ENCODE results near the gene BSX. TPM values are rescaled to one million over a fixed set of nuclear protein-coding genes. Genes with fewer than 3 reads are reported as not detected.

The BSX gene
- not detected in 2 replicates for total RNA-seq

GRCh38 chr11:122981388-122982264 is at the start of gene BSX:
Gene BSX, minus strand, starts transcription at chr11:122981834. Its CDS starts 163 bp downstream, at chr11:122981671.

Other genes starting within 250 kb of the BSX start
- 0.61 TPM in 1 of 2 replicates, not detected in the other for gene CRTAM, start 143.3 kb downstream of the BSX start, total RNA-seq
- 10.3 and 10.5 TPM in 2 replicates for gene JHY, start 99.1 kb downstream of the BSX start, total RNA-seq
- gene HSPA8, start 80.3 kb upstream of the BSX start, total RNA-seq: 2,110 and 2,318 TPM in 2 replicates
- gene CLMP, start 213.4 kb upstream of the BSX start, total RNA-seq: 301 and 332 TPM in 2 replicates

Data from hair follicle dermal papilla cell (primary cell).